ENCODE data around the gene PGAM1.
"Not testable (repeated sequence)": the region's sequence is repeated elsewhere in the genome, so short reads cannot be mapped to it uniquely, and the experiment has no call there.

The PGAM1 gene

GRCh38 chr10:97454330-97455036, 28.5 kb downstream of the PGAM1 start:
- Histone ChIP-seq H3K27me3 (ENCODE audit: insufficient read depth, low read length) (no peaks in the 10 kb centered on the region), H3K4me1 (ENCODE audit: insufficient read depth, low read length) (peaks cover 9% of the 10 kb centered on the region), H3K9me3 (ENCODE audit: low read length) (no peaks in the 10 kb centered on the region), H2AFZ (ENCODE audit: low read depth, low read length) (no peak overlapping the region), H3K36me3 (ENCODE audit: insufficient read depth, low read length) (peaks cover 80% of the 10 kb centered on the region), H3K4me3 (ENCODE audit: low read length) (no peak overlapping the region)

- no peaks in the 10 kb centered on the region for H3K9me3 ChIP-seq (ENCODE audit: low read length)
- H3K27me3 ChIP-seq (ENCODE audit: insufficient read depth, low read length): no peaks in the 10 kb centered on the region
- H3K36me3 ChIP-seq (ENCODE audit: insufficient read depth, low read length): peaks cover 93% of the 10 kb centered on the region
- no peaks in the 10 kb centered on the region for H3K4me1 ChIP-seq (ENCODE audit: insufficient read depth, low read length)
- no peak overlapping the region for H2AFZ ChIP-seq (ENCODE audit: low read depth, low read length)
- H3K4me3 ChIP-seq (ENCODE audit: low read length): no peak overlapping the region
Measured at GRCh38 chr10:97456034-97456685, 30.2 kb downstream of the PGAM1 start.

GRCh38 chr10:97456686-97457065, 30.7 kb downstream of the PGAM1 start:
- Histone ChIP-seq H3K36me3 (ENCODE audit: insufficient read depth, low read length) (peaks cover 95% of the 10 kb centered on the region), H3K4me3 (ENCODE audit: low read length) (no peak overlapping the region), H3K27me3 (ENCODE audit: insufficient read depth, low read length) (no peaks in the 10 kb centered on the region), H3K9me3 (ENCODE audit: low read length) (no peaks in the 10 kb centered on the region), H2AFZ (ENCODE audit: low read depth, low read length) (no peak overlapping the region), H3K4me1 (ENCODE audit: insufficient read depth, low read length) (no peaks in the 10 kb centered on the region)

GRCh38 chr10:97459111-97459510, 33.1 kb downstream of the PGAM1 start:
- no peaks in the 10 kb centered on the region for H3K4me1 ChIP-seq (ENCODE audit: insufficient read depth, low read length)
- H2AFZ ChIP-seq (ENCODE audit: low read depth, low read length): no peak overlapping the region
- no peaks in the 10 kb centered on the region for H3K9me3 ChIP-seq (ENCODE audit: low read length)
- H3K36me3 ChIP-seq (ENCODE audit: insufficient read depth, low read length): peaks cover 89% of the 10 kb centered on the region
- no peak overlapping the region for H3K4me3 ChIP-seq (ENCODE audit: low read length)
- H3K27me3 ChIP-seq (ENCODE audit: insufficient read depth, low read length): no peaks in the 10 kb centered on the region

GRCh38 chr10:97459933-97460332, 33.9 kb downstream of the PGAM1 start:
- no peaks in the 10 kb centered on the region for H3K4me1 ChIP-seq (ENCODE audit: insufficient read depth, low read length)
- peaks cover 87% of the 10 kb centered on the region for H3K36me3 ChIP-seq (ENCODE audit: insufficient read depth, low read length)
- H2AFZ ChIP-seq (ENCODE audit: low read depth, low read length): no peak overlapping the region
- no peaks in the 10 kb centered on the region for H3K9me3 ChIP-seq (ENCODE audit: low read length)
- no peaks in the 10 kb centered on the region for H3K27me3 ChIP-seq (ENCODE audit: insufficient read depth, low read length)
- no peak overlapping the region for H3K4me3 ChIP-seq (ENCODE audit: low read length)

GRCh38 chr10:97462309-97462708, 36.3 kb downstream of the PGAM1 start:
- H2AFZ ChIP-seq (ENCODE audit: low read depth, low read length): no peak overlapping the region
- H3K27me3 ChIP-seq (ENCODE audit: insufficient read depth, low read length): no peaks in the 10 kb centered on the region
- H3K9me3 ChIP-seq (ENCODE audit: low read length): no peaks in the 10 kb centered on the region
- no peak overlapping the region for H3K4me3 ChIP-seq (ENCODE audit: low read length)
- H3K4me1 ChIP-seq (ENCODE audit: insufficient read depth, low read length): no peaks in the 10 kb centered on the region
- H3K36me3 ChIP-seq (ENCODE audit: insufficient read depth, low read length): peaks cover 81% of the 10 kb centered on the region

- H3K27me3 ChIP-seq (ENCODE audit: insufficient read depth, low read length): no peaks in the 10 kb centered on the region
- no peak overlapping the region for H3K4me3 ChIP-seq (ENCODE audit: low read length)
- H2AFZ ChIP-seq (ENCODE audit: low read depth, low read length): no peak overlapping the region
- H3K4me1 ChIP-seq (ENCODE audit: insufficient read depth, low read length): no peaks in the 10 kb centered on the region
- H3K36me3 ChIP-seq (ENCODE audit: insufficient read depth, low read length): peaks cover 79% of the 10 kb centered on the region
- H3K9me3 ChIP-seq (ENCODE audit: low read length): no peaks in the 10 kb centered on the region
Measured at GRCh38 chr10:97463363-97464132, 37.6 kb downstream of the PGAM1 start.

GRCh38 chr10:97464226-97464625, 38.2 kb downstream of the PGAM1 start:
- no peak overlapping the region for H2AFZ ChIP-seq (ENCODE audit: low read depth, low read length)
- H3K27me3 ChIP-seq (ENCODE audit: insufficient read depth, low read length): no peaks in the 10 kb centered on the region
- H3K9me3 ChIP-seq (ENCODE audit: low read length): no peaks in the 10 kb centered on the region
- no peaks in the 10 kb centered on the region for H3K4me1 ChIP-seq (ENCODE audit: insufficient read depth, low read length)
- H3K36me3 ChIP-seq (ENCODE audit: insufficient read depth, low read length): peaks cover 78% of the 10 kb centered on the region
- no peak overlapping the region for H3K4me3 ChIP-seq (ENCODE audit: low read length)

GRCh38 chr10:97465982-97466381, 40.0 kb downstream of the PGAM1 start:
- H2AFZ ChIP-seq (ENCODE audit: low read depth, low read length): no peak overlapping the region
- no peaks in the 10 kb centered on the region for H3K4me1 ChIP-seq (ENCODE audit: insufficient read depth, low read length)
- no peak overlapping the region for H3K4me3 ChIP-seq (ENCODE audit: low read length)
- H3K9me3 ChIP-seq (ENCODE audit: low read length): no peaks in the 10 kb centered on the region
- no peaks in the 10 kb centered on the region for H3K27me3 ChIP-seq (ENCODE audit: insufficient read depth, low read length)
- H3K36me3 ChIP-seq (ENCODE audit: insufficient read depth, low read length): peaks cover 79% of the 10 kb centered on the region

- no peaks in the 10 kb centered on the region for H3K9me3 ChIP-seq (ENCODE audit: low read length)
- no peak overlapping the region for H2AFZ ChIP-seq (ENCODE audit: low read depth, low read length)
- peaks cover 78% of the 10 kb centered on the region for H3K36me3 ChIP-seq (ENCODE audit: insufficient read depth, low read length)
- no peaks in the 10 kb centered on the region for H3K4me1 ChIP-seq (ENCODE audit: insufficient read depth, low read length)
- no peak overlapping the region for H3K4me3 ChIP-seq (ENCODE audit: low read length)
- no peaks in the 10 kb centered on the region for H3K27me3 ChIP-seq (ENCODE audit: insufficient read depth, low read length)
Measured at GRCh38 chr10:97466755-97467154, 40.8 kb downstream of the PGAM1 start.

- peaks cover 74% of the 10 kb centered on the region for H3K36me3 ChIP-seq (ENCODE audit: insufficient read depth, low read length)
Measured at GRCh38 chr10:97468162-97468561, 42.2 kb downstream of the PGAM1 start.

GRCh38 chr10:97468781-97469180, 42.8 kb downstream of the PGAM1 start:
- H2AFZ ChIP-seq (ENCODE audit: low read depth, low read length); H3K9me3 ChIP-seq (ENCODE audit: low read length); H3K4me3 ChIP-seq (ENCODE audit: low read length); H3K27me3 ChIP-seq (ENCODE audit: insufficient read depth, low read length); H3K4me1 ChIP-seq (ENCODE audit: insufficient read depth, low read length): not testable (repeated sequence)
- peaks cover 76% of the 10 kb centered on the region for H3K36me3 ChIP-seq (ENCODE audit: insufficient read depth, low read length)

More at GRCh38 chr10:97468162-97468561, 42.2 kb downstream of the PGAM1 start:
- no peak overlapping the region for H3K4me3 ChIP-seq (ENCODE audit: low read length)
- no peaks in the 10 kb centered on the region for H3K27me3 ChIP-seq (ENCODE audit: insufficient read depth, low read length)
- no peaks in the 10 kb centered on the region for H3K9me3 ChIP-seq (ENCODE audit: low read length)
- no peak overlapping the region for H2AFZ ChIP-seq (ENCODE audit: low read depth, low read length)
- no peaks in the 10 kb centered on the region for H3K4me1 ChIP-seq (ENCODE audit: insufficient read depth, low read length)

GRCh38 chr10:97474918-97475317, 48.9 kb downstream of the PGAM1 start:
- Histone ChIP-seq H3K9me3 (ENCODE audit: low read length) (no peaks in the 10 kb centered on the region), H3K4me3 (ENCODE audit: low read length) (no peak overlapping the region), H3K27me3 (ENCODE audit: insufficient read depth, low read length) (no peaks in the 10 kb centered on the region), H3K4me1 (ENCODE audit: insufficient read depth, low read length) (no peaks in the 10 kb centered on the region), H2AFZ (ENCODE audit: low read depth, low read length) (no peak overlapping the region), H3K36me3 (ENCODE audit: insufficient read depth, low read length) (peaks cover 86% of the 10 kb centered on the region)
